Activated CD4-positive, alpha-beta T cell treated with anti-CD3 and anti-CD28 coated beads for 24 hours (primary cell): ENCODE measurements around the gene JPT1.
"Not testable (repeated sequence)": the region's sequence is repeated elsewhere in the genome, so short reads cannot be mapped to it uniquely, and the experiment has no call there.

Experiments used
- DNase-seq, 2 donors: peaks; one replicate each; pipeline ENCODE4 v3.0.0-alpha.2; 2020; ENCODE audit warnings: low read depth in 2 of 2

The JPT1 gene

DNA sequence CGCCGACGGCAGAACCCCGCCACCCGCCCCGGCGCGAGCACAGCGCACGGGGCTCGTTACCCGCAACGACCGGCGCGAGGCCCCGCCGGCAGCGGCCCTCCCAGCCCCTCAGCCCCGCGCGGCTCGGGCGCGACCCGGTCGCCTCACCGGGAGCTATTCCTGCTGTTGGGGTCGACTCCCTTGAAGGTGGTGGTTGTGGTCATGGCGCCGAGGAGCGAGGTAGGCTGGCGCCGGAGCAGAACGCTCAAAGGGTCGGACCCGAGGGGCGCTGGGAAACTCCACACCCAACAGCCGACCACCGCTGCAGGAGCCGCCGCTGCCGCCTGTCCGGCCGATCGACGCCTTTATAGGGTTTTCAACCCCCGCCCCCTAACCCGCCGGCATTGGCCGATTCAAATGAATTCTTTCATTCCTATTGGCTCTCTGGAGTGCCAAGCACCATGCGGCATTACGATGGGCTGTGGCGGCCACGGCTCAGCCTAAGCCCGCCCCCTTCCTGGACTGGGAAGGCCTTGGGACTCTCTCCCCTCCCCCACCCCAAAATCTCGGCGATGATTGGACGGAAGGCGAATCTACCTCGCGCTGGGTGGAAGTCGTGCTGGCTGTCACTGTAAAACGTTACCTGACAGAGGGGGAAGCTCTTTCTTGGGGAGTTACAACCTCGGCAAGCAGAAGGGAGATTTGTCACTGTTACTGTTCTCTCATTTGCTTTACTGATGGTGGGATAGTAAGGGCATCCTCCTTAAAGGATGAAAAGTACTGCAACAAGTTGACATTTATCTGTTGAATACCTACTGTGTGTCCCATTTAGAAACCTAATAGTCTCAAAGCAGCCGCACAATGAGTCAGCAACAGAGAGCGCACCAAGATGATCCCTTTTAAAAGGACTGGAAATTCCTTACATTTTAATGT lies at the start of gene JPT1:
JPT1 (minus strand) TSS at position 318 of the 912 bp plus-strand sequence; CDS start at position 203, 115 bp downstream.
- peak; percentile 97 to 99 for DNase-seq

DNA sequence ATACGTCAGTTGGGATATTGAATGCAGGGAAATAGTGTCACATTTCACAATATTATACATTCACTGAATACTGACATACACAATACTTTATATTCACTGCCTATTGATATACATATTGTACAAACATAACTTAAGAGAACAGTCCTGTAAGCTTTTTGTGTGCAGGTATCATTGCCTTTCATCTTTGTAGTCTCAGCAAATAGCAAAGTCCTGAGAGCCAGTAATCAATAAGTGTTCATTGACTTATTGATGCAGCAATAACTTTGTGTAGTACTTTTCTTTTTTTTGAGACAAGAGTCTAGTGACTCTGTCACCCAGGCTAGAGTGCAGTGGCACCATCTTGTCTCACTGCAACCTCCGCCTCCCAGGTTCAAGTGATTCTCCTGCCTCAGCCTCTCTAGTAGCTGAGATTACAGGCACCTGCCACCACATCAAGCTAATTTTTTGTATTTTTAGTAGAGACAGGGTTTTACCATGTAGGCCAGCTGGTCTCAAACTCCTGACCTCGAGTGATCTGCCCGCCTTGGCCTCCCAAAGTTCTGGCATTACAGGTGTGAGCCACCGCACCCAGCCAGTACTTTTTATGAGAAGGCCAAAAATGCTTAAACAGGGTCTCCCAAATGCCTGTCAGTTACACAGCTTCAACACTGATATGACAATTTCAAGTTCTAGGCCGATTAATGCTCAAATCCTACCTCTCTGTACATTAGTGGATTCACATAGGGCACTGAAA lies 45.7 kb upstream of the JPT1 start:
- no peak for DNase-seq

DNA sequence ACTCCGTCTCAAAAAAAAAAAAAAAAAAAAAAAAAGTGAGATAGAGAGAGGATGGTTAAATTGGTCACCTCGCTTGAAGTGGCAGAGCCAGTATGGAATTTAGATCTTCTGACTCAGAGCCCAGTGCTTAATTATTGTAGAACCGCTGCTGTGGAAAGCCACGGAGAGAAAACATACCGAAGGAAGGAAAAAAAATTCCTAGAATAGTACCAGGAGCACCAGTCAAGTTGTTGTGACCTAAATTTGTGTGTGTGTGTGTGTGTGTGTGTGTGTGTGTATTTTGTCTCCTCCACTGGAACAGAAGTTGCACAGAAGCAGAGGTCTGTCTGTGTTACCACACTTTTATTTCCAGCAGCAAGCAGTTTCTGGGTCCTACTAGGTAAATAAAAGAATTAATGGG lies 40.6 kb upstream of the JPT1 start:
- DNase-seq, result no peak

- no peak for DNase-seq
Measured at GRCh38 chr17:75191584-75191983, 37.3 kb upstream of the JPT1 start.

DNA sequence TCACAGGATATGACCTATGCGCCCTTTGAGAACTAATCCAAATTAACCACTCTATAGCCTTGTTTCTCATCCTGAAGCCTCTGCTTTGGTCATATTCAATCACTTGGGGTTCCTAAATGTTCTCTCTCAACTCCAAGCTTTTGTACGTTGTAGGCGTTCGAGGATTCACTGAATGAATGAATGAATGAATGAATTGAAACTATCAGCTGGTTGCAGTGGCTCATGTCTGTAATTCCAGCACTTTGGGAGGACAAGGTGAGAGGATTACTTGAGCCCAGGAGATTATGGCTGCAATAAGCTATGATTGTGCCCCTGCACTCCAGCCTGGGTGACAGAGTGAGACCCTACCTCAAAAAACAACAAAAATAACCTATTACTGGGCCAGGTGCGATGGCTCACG lies 34.3 kb upstream of the JPT1 start:
- no peak for DNase-seq

DNA sequence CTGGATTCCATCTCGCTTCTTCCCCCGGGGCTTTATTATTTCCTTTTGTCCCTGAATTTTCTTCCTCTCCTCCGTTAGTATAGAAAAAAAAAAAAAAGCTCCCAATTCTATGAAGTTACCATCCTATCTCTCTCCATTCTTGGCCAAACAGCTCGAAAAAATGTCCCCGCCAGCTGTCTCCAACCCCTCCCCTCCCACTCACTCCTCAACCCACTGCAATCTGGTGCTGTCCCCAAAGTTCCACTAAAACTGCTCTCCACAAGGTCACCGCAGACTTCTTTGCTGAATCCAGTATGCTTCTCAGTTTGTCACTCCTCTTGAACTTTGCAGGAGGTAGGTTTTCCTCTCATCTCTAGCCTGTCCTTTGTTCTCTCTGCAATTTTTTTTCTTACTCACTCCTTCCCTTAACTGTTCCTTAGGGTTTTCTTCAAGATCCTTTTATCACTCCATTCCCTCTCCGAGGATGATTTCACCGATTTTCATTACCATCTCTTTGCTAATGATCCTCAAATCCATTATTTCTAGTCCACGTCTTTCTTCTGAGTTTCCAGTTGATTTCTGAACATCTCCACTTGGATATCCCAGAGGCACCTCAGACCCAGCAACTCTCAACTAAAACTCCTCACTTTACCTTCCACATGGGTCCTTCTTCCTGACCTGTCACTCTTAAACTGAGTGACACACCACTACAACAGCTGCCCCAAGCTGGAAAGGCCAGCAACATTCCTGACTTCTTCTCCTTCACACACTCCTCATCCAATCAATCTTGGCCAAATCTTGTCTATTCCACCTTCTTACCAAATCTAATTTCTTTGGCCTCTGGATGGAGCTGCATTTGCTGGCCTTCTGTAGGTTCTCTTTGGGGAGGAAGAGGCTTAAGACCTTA lies 29.9 kb upstream of the JPT1 start:
- no peak for DNase-seq

GRCh38 chr17:75182569-75183436 lies 28.5 kb upstream of the JPT1 start, which contains the start of gene SUMO2:
TSS of gene SUMO2 (minus strand) at chr17:75182959. CDS start at chr17:75182834, 125 bp downstream.
- peak; percentile 94 to 95 for DNase-seq

DNA sequence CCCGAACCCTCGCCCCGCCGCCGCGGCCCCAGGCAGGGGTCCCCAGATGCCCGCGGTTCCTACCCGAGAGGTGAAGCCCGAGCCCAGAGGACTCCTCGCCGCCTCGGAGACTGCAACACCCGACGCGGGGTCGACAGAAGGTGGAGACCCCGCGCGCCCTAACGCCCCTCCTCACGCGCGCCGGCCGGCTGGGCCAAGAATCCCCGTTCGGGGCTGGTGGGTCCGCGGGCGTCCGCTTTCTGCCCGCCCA lies 27.9 kb upstream of the JPT1 start:
- DNase-seq, result no peak

DNA sequence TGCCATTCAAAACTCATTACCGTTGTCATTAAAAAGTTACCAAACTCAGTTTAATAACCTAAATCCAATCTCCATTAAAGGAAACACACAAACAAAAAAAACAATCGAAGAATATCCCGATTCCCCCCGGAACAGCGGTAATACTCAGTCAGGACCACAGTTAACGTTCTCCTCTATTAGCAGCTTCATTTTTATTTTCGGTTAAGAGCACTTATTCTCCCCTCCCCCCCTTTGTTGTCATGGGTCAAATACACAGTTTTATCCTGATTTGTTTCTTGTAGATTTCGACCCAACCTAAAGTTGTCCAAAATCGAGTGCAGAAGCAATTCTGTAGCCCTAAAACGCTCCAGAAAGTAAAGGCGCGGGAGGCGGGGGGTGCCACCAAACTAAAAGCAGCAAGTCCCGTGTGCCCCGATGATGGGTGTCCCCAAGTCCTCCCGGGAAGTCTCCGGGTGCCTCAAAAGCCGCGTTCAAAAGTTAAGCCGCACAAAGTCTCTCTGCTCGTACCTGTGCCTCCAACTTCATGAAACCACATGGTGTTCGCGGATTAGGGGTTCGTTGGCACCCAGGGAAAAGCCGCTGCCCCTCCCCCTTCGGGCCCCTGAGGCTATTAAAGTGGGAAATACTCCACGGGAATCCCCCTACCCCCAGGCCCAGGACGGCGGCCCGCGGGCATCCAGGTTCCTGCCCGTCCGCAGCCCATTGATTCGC lies 27.5 kb upstream of the JPT1 start:
- peak in 1 of 2 donors; percentile 25 for DNase-seq

DNA sequence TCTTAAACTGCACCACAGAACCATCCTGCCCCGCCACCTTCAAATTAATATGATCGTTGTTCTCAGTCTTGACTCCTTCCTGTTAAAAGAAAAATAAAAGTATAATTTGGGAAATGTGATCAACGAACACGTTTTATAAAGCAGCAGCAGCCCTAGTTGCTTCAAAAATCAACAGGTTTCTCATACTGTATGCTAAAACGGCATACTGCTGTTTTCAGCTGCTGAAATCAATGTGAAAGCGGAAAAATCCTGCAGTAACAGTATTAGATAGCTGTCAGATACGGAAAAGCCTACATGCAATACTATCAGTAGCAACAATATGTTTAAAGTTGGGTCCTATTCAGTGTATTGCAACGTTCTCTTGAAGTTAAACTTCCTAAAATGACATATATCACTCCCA lies 26.8 kb upstream of the JPT1 start:
- no peak for DNase-seq

- DNase-seq, result no peak
Measured at GRCh38 chr17:75178453-75178852, 24.1 kb upstream of the JPT1 start.

DNA sequence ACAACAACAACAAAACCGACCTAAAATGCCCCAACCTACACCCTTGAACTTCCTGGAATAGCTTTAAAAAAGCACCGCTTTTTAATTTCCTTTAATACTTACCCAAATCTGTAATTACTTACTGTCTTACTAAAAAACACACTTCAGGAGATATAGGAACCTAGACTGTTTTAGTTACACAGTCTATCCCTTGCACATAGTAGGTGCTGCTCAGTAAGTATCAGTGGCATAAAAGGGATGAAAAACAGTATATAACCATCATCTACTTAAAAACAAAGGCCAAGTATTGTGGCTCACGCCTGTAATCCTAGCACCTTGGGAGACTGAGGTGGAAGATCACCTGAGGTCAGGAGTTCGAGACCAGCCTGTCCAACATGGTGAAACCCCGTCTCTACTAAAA lies 22.3 kb upstream of the JPT1 start:
- no peak for DNase-seq

- DNase-seq, result no peak
Measured at GRCh38 chr17:75174996-75175395, 20.7 kb upstream of the JPT1 start.

GRCh38 chr17:75173526-75173925 lies 19.2 kb upstream of the JPT1 start:
- DNase-seq, result no peak

DNA sequence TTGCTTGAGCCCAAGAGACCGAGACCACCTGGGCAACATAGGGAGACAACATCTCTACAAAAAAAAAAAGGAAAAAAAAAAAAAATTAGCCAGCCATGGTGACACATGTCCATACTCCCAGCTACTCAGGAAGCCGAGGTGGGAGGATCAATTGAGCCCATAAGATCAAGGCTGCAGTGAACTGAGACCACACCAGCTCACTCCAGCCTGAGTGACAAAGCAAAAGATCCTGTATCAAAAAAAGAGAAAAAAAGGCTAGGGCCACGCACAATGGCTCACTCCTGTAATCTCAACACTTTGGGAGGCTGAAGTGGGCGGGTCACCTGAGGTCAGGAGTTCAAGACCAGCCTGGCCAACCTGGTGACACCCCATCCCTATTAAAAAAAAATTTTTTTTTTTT lies 14.7 kb upstream of the JPT1 start:
- no peak for DNase-seq

DNA sequence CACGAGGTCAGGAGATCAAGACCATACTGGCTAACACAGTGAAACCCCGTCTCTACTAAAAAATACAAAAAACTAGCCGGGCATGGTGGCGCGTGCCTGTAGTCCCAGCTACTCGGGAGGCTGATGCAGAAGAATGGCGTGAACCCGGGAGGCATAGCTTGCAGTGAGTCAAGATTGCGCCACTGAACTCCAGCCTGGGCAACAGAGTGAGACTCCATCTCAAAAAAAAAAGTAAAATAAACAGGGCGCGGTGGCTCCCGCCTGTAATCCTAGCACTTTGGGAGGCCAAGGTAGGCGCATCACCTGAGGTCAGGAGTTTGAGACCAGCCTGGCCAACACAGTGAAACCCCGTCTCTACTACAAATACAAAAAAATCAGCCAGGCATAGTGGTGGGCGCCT lies 10.3 kb upstream of the JPT1 start:
- not testable (repeated sequence) for DNase-seq

- DNase-seq, result no peak
Measured at GRCh38 chr17:75163074-75163473, 8.8 kb upstream of the JPT1 start.

GRCh38 chr17:75160211-75160610 lies 5.9 kb upstream of the JPT1 start:
- DNase-seq, result no peak

DNA sequence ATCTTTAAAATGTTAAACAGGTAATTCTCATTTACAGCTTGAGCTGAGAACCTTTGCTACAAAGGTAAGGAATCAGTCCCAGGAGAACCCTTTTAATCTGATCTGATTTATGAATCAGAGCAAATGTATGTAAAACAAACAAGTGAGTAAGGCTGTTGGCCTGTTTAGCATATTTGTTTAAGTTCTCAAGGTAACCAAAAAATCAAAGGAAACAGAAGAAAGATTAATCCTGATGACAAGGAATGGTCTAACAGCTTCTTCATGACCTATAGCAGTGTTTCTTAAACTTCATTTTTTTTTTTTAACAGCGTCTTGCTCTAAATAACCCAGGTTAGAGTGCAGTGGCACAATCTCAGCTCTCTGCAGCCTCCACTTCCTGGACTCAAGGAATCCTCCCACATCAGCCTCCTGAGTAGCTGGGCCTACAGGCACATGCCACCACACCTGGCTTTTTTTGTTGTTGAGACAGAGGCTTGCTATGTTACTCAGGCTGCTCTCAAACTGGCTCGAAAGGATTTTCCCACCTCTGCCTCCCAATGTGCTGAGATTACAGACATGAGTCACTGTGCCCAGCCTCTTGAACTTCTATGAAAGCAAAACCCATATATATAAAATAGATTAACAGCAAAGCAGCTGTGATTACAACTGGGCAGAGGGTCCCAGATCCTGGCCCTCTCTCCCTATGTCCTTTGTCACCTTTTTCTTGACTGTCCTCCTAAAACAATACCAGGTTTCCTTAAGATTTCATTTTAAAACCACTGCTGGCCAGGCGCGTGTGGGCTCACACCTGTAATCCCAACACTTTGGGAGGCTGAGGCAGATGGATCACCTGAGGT lies 5.1 kb upstream of the JPT1 start:
- DNase-seq, result no peak

DNA sequence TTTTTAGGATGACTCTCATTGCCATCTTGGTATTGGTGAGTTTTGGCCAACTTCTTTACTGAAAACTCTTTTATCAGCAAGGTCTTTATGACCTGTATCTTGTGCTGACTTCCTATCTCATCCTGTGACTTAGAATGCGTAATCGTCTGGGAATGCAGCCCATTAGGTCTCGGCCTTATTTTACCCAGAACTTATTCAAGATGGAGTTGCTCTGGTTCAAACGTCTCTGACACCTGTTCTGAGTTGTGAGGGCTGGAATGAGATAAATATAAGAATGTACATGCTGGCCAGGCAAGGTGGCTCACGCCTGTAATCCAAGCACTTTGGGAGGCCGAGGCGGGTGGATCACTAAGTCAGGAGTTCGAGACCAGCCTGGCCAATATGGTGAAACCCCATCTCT lies 4.2 kb upstream of the JPT1 start:
- DNase-seq, result not testable (repeated sequence)
